Effector memory CD4-positive, alpha-beta T cell (primary cell): ENCODE data around the gene EPHA7.

Source experiments
- DNase-seq, 3 donors: peaks; one replicate each; pipeline ENCODE4 v3.0.0-alpha.2; 2020
- H3K27ac ChIP-seq: 2 replicates; pipeline ENCODE4 v1.7.0; 2013; ENCODE audit warnings: mild to moderate bottlenecking, low read length, moderate library complexity; ENCODE audit not compliant: insufficient read depth, poor library complexity, severe bottlenecking
- H3K27me3 ChIP-seq: replicated peaks from 2 replicates; pipeline ENCODE4 v1.7.0; 2013; ENCODE audit warnings: mild to moderate bottlenecking, low read length; ENCODE audit not compliant: insufficient read depth, control insufficient read depth, poor library complexity, severe bottlenecking
- H3K36me3 ChIP-seq: 2 replicates; pipeline ENCODE4 v1.7.0; 2013; ENCODE audit warnings: mild to moderate bottlenecking, low read length, moderate library complexity; ENCODE audit not compliant: control insufficient read depth, insufficient read depth
- H3K4me1 ChIP-seq: 2 replicates; pipeline ENCODE4 v1.7.0; 2013; ENCODE audit warnings: low read length, mild to moderate bottlenecking; ENCODE audit not compliant: control insufficient read depth, insufficient read depth, poor library complexity, severe bottlenecking
- H3K4me3 ChIP-seq: 2 replicates; pipeline ENCODE4 v1.7.0; 2013; ENCODE audit warnings: low read length, low read depth, mild to moderate bottlenecking; ENCODE audit not compliant: insufficient read depth, poor library complexity, severe bottlenecking
- H3K9me3 ChIP-seq: 2 replicates; pipeline ENCODE4 v1.7.0; 2013; ENCODE audit warnings: mild to moderate bottlenecking, low read length, moderate library complexity; ENCODE audit not compliant: control insufficient read depth

EPHA7 gene

DNA sequence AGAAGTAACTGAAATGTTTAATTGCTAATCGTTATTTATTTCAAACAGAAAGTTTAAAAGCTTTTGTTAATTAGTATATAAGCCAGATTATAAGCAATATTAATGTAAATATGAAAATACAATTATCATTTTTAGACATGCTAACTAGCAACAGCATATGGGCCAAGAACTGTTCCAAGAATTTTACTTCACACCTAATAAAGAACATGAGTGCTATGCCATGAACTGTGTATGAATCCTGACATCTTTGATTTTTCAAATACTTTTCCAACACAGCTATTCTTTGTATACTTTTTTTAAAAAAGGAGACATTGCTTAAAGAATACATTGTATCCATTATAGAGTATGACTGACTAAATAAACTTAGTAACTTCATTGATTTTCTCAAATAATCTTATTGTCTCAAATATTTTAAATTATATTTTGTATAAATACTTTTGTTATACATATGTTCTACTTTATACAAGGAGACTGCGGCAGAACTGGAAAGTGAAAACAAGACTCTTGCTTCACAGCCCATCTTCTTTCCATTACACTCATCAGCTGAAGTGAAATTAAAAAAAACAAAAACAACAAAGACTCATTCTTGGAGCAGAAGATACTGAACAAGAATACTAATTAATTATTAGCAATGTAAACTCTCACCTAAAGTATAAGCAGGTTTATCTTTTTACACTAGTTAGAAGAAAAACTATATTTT is 89.9 kb downstream of the EPHA7 start:
- no peaks in the 10 kb centered on the region for H3K4me1 ChIP-seq
- no peak for DNase-seq
- H3K4me3 ChIP-seq, result no peak overlapping the region
- H3K27ac ChIP-seq, result no peak overlapping the region
- H3K27me3 ChIP-seq, result no peaks in the 10 kb centered on the region
- H3K9me3 ChIP-seq, result no peaks in the 10 kb centered on the region
- no peaks in the 10 kb centered on the region for H3K36me3 ChIP-seq

DNA sequence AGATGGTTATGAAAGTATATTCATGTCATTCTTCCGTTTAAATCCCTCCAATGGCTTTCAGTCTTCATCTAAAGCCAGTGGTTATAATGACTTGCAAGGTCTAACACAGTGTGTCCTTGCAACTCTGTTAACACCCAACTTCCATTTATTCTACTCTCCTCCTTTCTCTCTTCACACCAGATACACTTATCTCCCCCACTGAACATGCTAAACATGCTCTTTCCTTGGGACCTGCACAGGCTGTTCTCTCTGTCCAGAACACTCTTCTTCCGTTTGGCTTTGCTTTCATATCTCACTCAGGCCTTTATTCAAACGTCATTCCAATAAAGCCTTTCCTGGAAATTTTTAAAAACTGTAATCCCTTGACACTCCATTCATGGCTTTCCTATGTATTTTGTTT is 91.5 kb downstream of the EPHA7 start:
- no peak for DNase-seq
- no peaks in the 10 kb centered on the region for H3K9me3 ChIP-seq
- no peak overlapping the region for H3K27ac ChIP-seq
- H3K4me1 ChIP-seq, result no peaks in the 10 kb centered on the region
- H3K36me3 ChIP-seq, result no peaks in the 10 kb centered on the region
- no peaks in the 10 kb centered on the region for H3K27me3 ChIP-seq
- H3K4me3 ChIP-seq, result no peak overlapping the region

DNA sequence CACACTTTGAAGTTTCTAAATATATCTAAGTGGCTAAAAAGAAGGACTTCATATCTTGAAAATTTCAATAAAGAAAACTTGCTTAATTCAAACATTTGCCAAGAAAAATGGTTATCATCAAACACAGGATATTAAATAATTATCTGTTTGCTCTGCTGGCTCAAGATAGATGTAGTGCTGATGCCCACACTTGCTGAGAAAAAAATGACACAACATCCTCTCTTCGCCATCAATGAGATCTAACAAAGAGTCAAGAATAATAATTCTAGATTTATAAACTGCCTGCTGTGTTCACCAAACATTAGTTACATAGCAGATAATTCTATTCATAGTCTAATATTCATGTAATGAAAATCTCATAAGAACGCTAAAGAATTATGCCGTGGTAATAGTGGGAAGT is 93.6 kb downstream of the EPHA7 start:
- no peaks in the 10 kb centered on the region for H3K36me3 ChIP-seq
- H3K4me1 ChIP-seq, result no peaks in the 10 kb centered on the region
- H3K27me3 ChIP-seq, result no peaks in the 10 kb centered on the region

DNA sequence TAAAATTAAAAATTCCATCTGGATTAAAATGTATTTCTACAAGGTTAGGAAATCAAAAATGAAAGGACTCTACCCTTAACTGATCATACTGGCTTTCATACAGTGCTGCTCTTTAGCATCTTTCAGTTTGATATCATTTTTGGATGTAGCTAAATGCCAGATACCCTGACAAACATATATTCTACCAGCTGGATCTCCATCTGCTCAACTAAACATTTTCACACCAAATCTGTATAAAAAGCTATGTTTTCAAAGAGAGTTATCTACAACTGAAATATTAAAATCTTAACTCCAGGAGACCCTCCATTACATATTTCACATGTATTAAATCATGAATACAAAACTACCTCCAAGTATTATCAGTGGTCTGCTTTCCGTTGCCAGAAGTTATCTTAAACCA is 95.7 kb downstream of the EPHA7 start:
- Histone ChIP-seq H3K27me3 (no peaks in the 10 kb centered on the region), H3K27ac (no peak overlapping the region), H3K4me3 (no peak overlapping the region), H3K9me3 (no peaks in the 10 kb centered on the region), H3K36me3 (no peaks in the 10 kb centered on the region), H3K4me1 (no peaks in the 10 kb centered on the region)
- DNase-seq, result no peak

More for the DNA sequence above, 93.6 kb downstream of the EPHA7 start:
- Histone ChIP-seq H3K9me3 (no peaks in the 10 kb centered on the region), H3K4me3 (no peak overlapping the region), H3K27ac (no peak overlapping the region)
- DNase-seq, result no peak

DNA sequence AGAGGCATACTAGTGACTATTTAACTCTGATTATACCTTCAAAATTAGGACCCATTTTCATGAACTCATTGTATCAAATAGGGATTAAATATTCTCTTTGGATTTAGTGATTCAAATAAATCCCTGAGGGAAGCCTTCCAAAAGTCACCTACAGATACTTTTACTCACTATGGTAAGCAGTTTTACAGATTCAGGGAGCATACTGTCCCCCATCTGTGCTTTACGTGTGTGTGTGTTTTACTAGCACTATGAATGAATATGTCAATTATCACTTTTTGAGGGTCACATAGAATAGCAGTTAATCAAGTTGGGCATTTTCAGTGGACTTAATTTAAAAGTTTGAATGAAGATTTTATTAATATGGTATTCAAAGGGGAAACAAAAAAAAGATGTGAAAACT is 96.7 kb downstream of the EPHA7 start:
- DNase-seq, result no peak
- Histone ChIP-seq H3K27ac (no peak overlapping the region), H3K27me3 (no peaks in the 10 kb centered on the region), H3K4me3 (no peak overlapping the region), H3K36me3 (no peaks in the 10 kb centered on the region), H3K4me1 (no peaks in the 10 kb centered on the region), H3K9me3 (no peaks in the 10 kb centered on the region)

DNA sequence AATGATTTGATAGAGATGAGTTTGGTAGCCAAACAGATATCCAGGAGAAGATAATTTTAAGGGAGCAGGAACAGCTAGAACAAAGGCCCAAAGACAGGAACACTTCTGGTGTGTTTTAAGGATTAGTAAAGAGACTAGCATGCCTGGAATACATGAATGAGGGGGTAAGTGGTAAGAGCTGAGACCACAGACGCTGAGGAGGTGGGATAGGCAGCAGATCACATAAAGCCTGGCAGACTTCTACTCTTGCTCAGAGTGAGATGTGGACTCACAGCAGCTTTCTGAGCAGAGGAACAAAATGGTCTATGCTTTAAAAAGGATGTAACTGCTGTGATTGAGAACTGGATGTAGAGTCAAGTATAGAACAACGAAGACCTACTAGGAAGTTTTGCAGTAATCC is 100.1 kb downstream of the EPHA7 start:
- Histone ChIP-seq H3K36me3 (no peaks in the 10 kb centered on the region), H3K27me3 (no peaks in the 10 kb centered on the region), H3K4me1 (no peaks in the 10 kb centered on the region), H3K27ac (no peak overlapping the region), H3K4me3 (no peak overlapping the region), H3K9me3 (no peaks in the 10 kb centered on the region)
- no peak for DNase-seq

DNA sequence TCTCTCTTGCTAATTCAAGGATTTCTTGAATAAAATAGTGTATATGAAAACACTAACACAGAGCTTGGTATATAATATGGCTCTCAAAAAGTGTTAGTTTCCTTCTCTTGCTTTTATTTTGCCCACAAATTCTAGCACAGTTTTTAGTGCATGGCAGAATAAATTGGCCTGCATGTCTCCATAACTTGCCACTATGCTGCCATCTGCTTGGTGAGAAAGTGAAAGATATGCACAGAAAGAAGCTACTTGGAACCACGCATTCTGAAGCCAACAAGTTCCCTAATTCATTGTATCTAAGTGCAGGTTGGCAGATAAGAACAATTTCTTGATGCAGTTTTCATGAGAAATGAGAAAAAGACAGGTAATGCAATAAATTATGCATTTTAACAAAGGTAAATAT is 101.2 kb downstream of the EPHA7 start:
- Histone ChIP-seq H3K9me3 (no peaks in the 10 kb centered on the region), H3K27me3 (no peaks in the 10 kb centered on the region), H3K4me3 (no peak overlapping the region), H3K27ac (no peak overlapping the region), H3K4me1 (no peaks in the 10 kb centered on the region), H3K36me3 (no peaks in the 10 kb centered on the region)
- DNase-seq, result no peak

DNA sequence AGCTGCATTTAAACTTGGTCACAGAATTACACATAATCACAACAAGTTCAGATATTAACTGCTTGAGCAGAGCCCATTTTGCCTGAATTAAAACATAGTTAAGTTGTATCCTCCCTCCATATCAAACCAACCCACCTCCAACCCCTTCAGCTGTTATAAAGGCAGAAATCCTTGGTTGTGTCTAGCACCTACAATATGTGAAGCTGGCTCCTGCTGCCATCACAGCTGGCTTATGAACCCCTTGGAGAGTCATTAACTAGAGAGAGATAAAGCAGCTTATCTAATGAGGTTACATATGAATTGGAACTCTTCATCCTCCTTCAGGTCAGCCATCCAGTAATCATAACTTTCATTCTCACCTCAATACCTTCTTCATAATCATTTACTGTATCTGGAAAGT is 101.8 kb downstream of the EPHA7 start:
- Histone ChIP-seq H3K36me3 (no peaks in the 10 kb centered on the region), H3K4me1 (no peaks in the 10 kb centered on the region), H3K9me3 (no peaks in the 10 kb centered on the region), H3K27ac (no peak overlapping the region), H3K27me3 (no peaks in the 10 kb centered on the region), H3K4me3 (no peak overlapping the region)
- DNase-seq, result no peak

DNA sequence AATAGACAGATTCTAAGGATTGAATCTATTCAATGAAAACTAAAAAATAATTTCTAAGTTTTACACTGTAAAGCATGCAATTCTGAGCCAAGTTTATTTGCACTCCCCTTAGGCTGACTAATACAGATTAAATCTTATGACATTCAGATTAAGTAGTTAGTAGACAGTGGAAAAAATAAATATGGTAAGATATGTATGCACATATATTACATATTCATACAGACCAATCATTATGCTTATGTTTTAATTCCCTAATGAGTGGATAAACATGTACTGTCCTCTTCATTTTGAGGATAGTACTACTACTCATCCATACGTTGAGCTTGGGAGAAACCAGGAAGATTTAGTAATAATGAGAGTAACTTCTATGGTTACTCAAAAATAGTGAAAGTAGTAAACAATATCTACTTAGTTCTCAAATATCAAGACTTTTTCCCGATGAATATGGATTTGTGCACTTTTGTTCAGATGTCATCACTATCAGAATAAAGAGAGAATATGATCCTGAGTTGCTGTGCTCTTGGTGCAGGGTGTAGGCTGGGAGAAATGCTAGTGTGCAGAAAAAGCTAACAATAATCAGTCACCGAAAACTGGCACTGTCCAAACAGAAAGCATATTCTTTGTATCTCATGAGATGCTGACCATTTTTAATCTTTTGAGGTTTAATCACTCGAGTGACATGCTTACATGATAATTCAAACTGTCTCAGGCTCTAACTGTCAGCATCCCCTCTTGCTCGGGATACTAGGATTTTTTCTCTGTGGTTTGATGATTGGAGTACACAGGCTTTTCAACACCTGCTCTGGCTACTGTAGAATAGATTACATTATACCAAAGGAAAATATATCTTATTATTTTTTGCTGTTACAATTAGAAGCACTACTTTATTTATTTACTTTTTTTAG is 111.6 kb downstream of the EPHA7 start:
- Histone ChIP-seq H3K4me1 (no peaks in the 10 kb centered on the region), H3K9me3 (no peaks in the 10 kb centered on the region), H3K36me3 (no peaks in the 10 kb centered on the region), H3K27me3 (no peaks in the 10 kb centered on the region), H3K27ac (no peak overlapping the region), H3K4me3 (no peak overlapping the region)
- DNase-seq, result no peak

DNA sequence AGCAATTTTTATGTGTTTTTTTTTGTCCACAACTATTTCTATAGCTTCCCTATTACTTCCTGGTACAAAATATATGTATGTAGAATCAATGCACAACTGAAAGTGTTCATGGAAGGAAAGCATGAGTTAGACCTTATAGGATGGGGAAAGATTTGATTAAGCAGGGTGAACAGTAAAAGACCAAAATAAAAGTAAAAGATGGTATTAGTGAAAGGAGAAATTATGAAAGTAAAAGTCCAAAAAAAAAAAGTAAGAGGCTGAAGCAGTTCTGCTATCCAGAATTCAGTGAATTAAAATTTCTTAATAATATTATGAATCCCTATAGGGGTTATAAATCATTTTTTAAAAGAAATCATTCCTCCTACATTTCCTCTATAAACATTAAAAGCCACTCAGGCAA is 114.3 kb downstream of the EPHA7 start:
- no peak overlapping the region for H3K27ac ChIP-seq
- no peak overlapping the region for H3K4me3 ChIP-seq
- H3K4me1 ChIP-seq, result no peaks in the 10 kb centered on the region
- no peaks in the 10 kb centered on the region for H3K27me3 ChIP-seq
- no peak for DNase-seq
- no peaks in the 10 kb centered on the region for H3K36me3 ChIP-seq
- H3K9me3 ChIP-seq, result no peaks in the 10 kb centered on the region
